Measurements from ENCODE around the gene PRUNE2. TPM values are rescaled to one million over a fixed set of nuclear protein-coding genes. Genes with fewer than 3 reads are reported as not detected.

The PRUNE2 gene
- total and polyA plus RNA-seq, 12 donors = 1.9 to 68.0 (median 11.2) TPM

DNA sequence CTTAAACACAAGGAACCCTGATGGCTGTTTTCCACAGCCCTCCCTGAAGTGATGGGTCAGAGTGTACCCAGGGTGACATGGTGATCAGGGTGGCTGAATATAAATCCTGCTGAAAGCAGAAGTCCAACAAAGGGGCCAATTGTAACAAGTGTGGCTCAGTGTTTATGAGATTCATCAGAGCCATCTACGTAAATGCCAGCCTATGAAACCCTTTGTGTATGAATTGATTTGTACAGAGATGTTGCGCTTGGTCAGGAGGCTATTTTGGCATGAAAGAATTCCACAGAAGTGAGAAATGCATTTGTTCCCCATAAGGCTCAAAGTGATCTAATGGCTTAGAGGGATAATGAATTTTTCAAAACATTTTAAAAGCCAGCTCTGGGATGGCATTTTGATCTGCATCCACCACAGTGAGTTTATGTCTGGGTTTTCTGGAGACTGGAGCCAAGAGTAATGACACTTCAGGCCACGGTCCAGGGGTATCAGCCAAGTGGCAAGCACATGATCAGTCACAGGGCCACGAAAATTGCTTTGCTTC lies 12.4 kb downstream of the PRUNE2 start:
- H3K4me1 ChIP-seq (replicated peaks in 1 of 2) = no peaks in the 10 kb centered on the region
- no peaks in the 10 kb centered on the region for H3K36me3 ChIP-seq (replicated peaks in 1 of 2)
- WGBS, 4 donors = 56 to 69% (median 60%) methylated on average over 4 of the region's 4 CpGs
- no peaks in the 10 kb centered on the region for H3K27me3 ChIP-seq
- intact Hi-C loops (cut with DNase I) = no loop called here
- no peak overlapping the region for H3K27ac ChIP-seq
- no peak for TF ChIP-seq POLR2A (IDR thresholded peaks at IDR 0.05)
- no peak overlapping the region for H3K4me3 ChIP-seq
- H3K9me3 ChIP-seq (replicated peaks in 1 of 3) = no peaks in the 10 kb centered on the region
- peak in 1 of 7 donors; percentile 7 for DNase-seq

DNA sequence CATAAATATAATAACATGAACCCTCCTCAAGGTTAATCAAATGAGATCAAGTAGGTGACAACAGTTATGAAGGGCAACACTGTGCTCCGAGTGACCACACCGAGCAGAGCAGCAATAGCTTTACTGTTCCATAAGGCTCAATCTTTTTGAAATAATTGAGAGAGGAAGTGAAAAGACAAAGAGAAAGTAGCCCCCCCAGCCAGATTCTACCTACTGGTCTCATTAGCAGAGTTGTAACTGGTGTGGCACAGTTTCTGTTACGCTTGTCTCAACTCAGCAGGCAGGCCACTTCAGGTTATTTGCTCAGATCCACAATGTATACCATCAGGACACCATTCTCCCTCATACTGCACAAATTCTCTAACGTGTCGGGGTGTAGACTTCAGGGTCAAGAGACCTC lies 14.0 kb downstream of the PRUNE2 start:
- no peaks in the 10 kb centered on the region for H3K36me3 ChIP-seq (replicated peaks in 1 of 2)
- H3K27ac ChIP-seq = no peak overlapping the region
- TF ChIP-seq POLR2A (IDR thresholded peaks at IDR 0.05) = no peak
- TF ChIP-seq, protein P1, sequence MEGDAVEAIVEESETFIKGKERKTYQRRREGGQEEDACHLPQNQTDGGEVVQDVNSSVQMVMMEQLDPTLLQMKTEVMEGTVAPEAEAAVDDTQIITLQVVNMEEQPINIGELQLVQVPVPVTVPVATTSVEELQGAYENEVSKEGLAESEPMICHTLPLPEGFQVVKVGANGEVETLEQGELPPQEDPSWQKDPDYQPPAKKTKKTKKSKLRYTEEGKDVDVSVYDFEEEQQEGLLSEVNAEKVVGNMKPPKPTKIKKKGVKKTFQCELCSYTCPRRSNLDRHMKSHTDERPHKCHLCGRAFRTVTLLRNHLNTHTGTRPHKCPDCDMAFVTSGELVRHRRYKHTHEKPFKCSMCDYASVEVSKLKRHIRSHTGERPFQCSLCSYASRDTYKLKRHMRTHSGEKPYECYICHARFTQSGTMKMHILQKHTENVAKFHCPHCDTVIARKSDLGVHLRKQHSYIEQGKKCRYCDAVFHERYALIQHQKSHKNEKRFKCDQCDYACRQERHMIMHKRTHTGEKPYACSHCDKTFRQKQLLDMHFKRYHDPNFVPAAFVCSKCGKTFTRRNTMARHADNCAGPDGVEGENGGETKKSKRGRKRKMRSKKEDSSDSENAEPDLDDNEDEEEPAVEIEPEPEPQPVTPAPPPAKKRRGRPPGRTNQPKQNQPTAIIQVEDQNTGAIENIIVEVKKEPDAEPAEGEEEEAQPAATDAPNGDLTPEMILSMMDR (IDR thresholded peaks at IDR 0.05) = no peak
- 70 to 76% (median 74%) methylated on average over 5 of the region's 5 CpGs for WGBS, 4 donors
- no peaks in the 10 kb centered on the region for H3K27me3 ChIP-seq
- H3K9me3 ChIP-seq (replicated peaks in 1 of 3) = no peaks in the 10 kb centered on the region
- no peak for DNase-seq
- intact Hi-C loops (cut with DNase I) = no loop called here
- H3K4me3 ChIP-seq = no peak overlapping the region
- H3K4me1 ChIP-seq (replicated peaks in 1 of 2) = no peaks in the 10 kb centered on the region

DNA sequence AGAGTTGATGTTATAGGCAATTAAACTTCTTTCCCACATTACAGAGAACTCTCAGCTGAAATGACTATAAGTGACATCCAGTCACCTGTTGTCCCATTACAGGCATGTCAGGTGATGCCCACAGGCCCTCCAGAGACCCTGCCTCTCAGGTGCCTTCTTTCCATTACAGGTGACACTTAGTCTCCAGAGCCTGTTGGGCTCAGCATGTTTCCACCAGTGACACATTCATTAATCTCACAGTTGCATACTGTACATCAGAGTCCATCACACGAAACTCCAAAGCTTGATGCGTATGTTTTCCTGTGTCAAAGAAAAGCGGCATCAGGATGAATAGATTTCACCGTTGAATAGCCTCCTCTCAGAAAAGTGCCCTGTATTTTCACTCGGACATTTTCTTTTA lies 14.6 kb downstream of the PRUNE2 start:
- DNase-seq = no peak
- no peak for TF ChIP-seq POLR2A (IDR thresholded peaks at IDR 0.05)
- TF ChIP-seq, protein P1 (IDR thresholded peaks at IDR 0.05) = no peak
- WGBS, 4 donors = 77 to 84% (median 81%) methylated on average over 5 of the region's 5 CpGs

DNA sequence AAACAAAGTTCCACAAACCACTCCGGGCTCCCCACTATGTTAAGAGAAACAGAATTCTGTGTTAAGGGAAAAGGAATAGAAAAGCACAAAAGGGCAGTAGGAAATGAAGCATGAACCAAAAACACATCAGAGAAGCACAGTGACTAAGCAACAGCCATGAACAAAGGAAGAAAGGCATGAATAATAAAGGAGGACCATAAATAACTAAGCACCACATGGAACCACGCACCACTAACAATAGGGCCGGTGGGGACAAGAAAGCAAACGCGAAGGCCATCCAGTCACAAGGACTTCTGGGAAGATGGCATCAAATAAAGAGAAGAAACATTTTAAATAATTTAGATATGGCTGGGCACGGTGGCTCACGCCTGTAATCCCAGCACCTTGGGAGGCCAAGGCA lies 18.0 kb downstream of the PRUNE2 start:
- Histone ChIP-seq H3K4me1 (replicated peaks in 1 of 2) (no peaks in the 10 kb centered on the region), H3K9me3 (replicated peaks in 1 of 3) (no peaks in the 10 kb centered on the region), H3K27ac (no peak overlapping the region), H3K4me3 (no peak overlapping the region), H3K36me3 (replicated peaks in 1 of 2) (no peaks in the 10 kb centered on the region), H3K27me3 (no peaks in the 10 kb centered on the region)
- 76 to 84% (median 82%) methylated on average over 7 of the region's 7 CpGs for WGBS, 4 donors
- DNase-seq = no peak
- TF ChIP-seq, protein P1 (IDR thresholded peaks at IDR 0.05) = no peak
- TF ChIP-seq POLR2A (IDR thresholded peaks at IDR 0.05) = no peak
- intact Hi-C loops (cut with DNase I) = no loop called here

More for the DNA sequence above, 14.6 kb downstream of the PRUNE2 start:
- Histone ChIP-seq H3K4me3 (no peak overlapping the region), H3K9me3 (replicated peaks in 1 of 3) (no peaks in the 10 kb centered on the region), H3K27ac (no peak overlapping the region), H3K27me3 (no peaks in the 10 kb centered on the region), H3K4me1 (replicated peaks in 1 of 2) (no peaks in the 10 kb centered on the region), H3K36me3 (replicated peaks in 1 of 2) (no peaks in the 10 kb centered on the region)
- intact Hi-C loops (cut with DNase I) = no loop called here

Data from adrenal gland (tissue), 12 donors.